DND-41 (cell line): ENCODE measurements around the gene ZNF30.
"Not testable (repeated sequence)": the region's sequence is repeated elsewhere in the genome, so short reads cannot be mapped to it uniquely, and the experiment has no call there.

Experiments used
- ATAC-seq: fragments of 200-7000 bp; cut with Tn5 transposase; 3 replicates; pipeline ENCODE4 v1.9.1; 2021; ENCODE audit warnings: low read depth; ENCODE audit not compliant: insufficient read depth
- DNase-seq: peaks from one replicate; pipeline ENCODE4 v3.0.0-alpha.2; 2020
- H2AFZ ChIP-seq: 2 replicates; pipeline ENCODE4 v1.6.0; 2012; ENCODE audit warnings: low read depth, low read length
- H3K27ac ChIP-seq: 2 replicates; pipeline ENCODE4 v1.5.1; 2012; ENCODE audit warnings: low read length, inconsistent platforms
- H3K27me3 ChIP-seq: fragments of 200-600 bp; sonication (generic); 2 replicates; pipeline ENCODE4 v1.6.0; 2012; ENCODE audit warnings: low read length, mild to moderate bottlenecking, inconsistent platforms; ENCODE audit not compliant: insufficient read depth, poor library complexity
- H3K36me3 ChIP-seq: 2 replicates; pipeline ENCODE4 v1.5.1; 2012; ENCODE audit warnings: low read length, inconsistent platforms; ENCODE audit not compliant: insufficient read depth
- H3K4me1 ChIP-seq: 2 replicates; pipeline ENCODE4 v1.5.1; 2012; ENCODE audit warnings: mild to moderate bottlenecking, low read length; ENCODE audit not compliant: insufficient read depth
- H3K4me2 ChIP-seq: 2 replicates; pipeline ENCODE4 v1.6.0; 2012; ENCODE audit warnings: mild to moderate bottlenecking, moderate library complexity, low read length, inconsistent platforms; ENCODE audit not compliant: insufficient read depth
- H3K4me3 ChIP-seq, 2 experiments: fragments of 200-600 bp in 1 of 2; shearing (Covaris generic) in 1 of 2; 2 replicates each; pipeline ENCODE4 v1.5.1; 2012 to 2016; ENCODE audit warnings: inconsistent platforms in 2 of 2, low read length in 2 of 2, mild to moderate bottlenecking in 2 of 2, low read depth in 1 of 2, moderate library complexity in 1 of 2
- H3K79me2 ChIP-seq: 2 replicates; pipeline ENCODE4 v1.6.0; 2012; ENCODE audit warnings: low read length, inconsistent platforms; ENCODE audit not compliant: insufficient read depth
- H3K9ac ChIP-seq: 2 replicates; pipeline ENCODE4 v1.6.0; 2012; ENCODE audit warnings: low read depth, mild to moderate bottlenecking, inconsistent platforms, low read length, moderate library complexity
- H3K9me3 ChIP-seq: 2 replicates; pipeline ENCODE4 v1.5.1; 2012; ENCODE audit warnings: low read length, moderate library complexity, mild to moderate bottlenecking, inconsistent platforms; ENCODE audit not compliant: insufficient read depth, severe bottlenecking
- H4K20me1 ChIP-seq: 2 replicates; pipeline ENCODE4 v1.6.0; 2012; ENCODE audit warnings: low read length; ENCODE audit not compliant: insufficient read depth
- EZH2 ChIP-seq: IDR thresholded peaks from 3 replicates; pipeline ENCODE4 v1.6.1; 2012; ENCODE audit warnings: borderline replicate concordance, low read depth, mild to moderate bottlenecking, moderate library complexity, low read length, inconsistent platforms; ENCODE audit not compliant: severe bottlenecking
- TF ChIP-seq, protein P1 (sequence below): IDR thresholded peaks from 2 replicates; pipeline ENCODE4 v1.5.1; 2012; ENCODE audit warnings: borderline replicate concordance, low read length, moderate library complexity, mild to moderate bottlenecking; ENCODE audit not compliant: poor library complexity, severe bottlenecking; ENCODE audit errors: extremely low read depth

The ZNF30 gene

GRCh38 chr19:34990578-34991192 is 64.0 kb downstream of the ZNF30 start:
- no peak overlapping the region for H3K9ac ChIP-seq
- no peaks in the 10 kb centered on the region for H3K79me2 ChIP-seq
- no peak overlapping the region for H3K27ac ChIP-seq
- no peaks in the 10 kb centered on the region for H3K36me3 ChIP-seq
- H4K20me1 ChIP-seq, result no peaks in the 10 kb centered on the region
- DNase-seq (no peak), ATAC-seq (no peak)
- no peak overlapping the region for H2AFZ ChIP-seq
- H3K4me2 ChIP-seq, result no peak overlapping the region
- TF ChIP-seq, protein P1, sequence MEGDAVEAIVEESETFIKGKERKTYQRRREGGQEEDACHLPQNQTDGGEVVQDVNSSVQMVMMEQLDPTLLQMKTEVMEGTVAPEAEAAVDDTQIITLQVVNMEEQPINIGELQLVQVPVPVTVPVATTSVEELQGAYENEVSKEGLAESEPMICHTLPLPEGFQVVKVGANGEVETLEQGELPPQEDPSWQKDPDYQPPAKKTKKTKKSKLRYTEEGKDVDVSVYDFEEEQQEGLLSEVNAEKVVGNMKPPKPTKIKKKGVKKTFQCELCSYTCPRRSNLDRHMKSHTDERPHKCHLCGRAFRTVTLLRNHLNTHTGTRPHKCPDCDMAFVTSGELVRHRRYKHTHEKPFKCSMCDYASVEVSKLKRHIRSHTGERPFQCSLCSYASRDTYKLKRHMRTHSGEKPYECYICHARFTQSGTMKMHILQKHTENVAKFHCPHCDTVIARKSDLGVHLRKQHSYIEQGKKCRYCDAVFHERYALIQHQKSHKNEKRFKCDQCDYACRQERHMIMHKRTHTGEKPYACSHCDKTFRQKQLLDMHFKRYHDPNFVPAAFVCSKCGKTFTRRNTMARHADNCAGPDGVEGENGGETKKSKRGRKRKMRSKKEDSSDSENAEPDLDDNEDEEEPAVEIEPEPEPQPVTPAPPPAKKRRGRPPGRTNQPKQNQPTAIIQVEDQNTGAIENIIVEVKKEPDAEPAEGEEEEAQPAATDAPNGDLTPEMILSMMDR, result no peak
- no peak for TF ChIP-seq EZH2
- H3K4me1 ChIP-seq, result peaks cover 2% of the 10 kb centered on the region
- H3K4me3 ChIP-seq, result no peak overlapping the region
- H3K9me3 ChIP-seq, result no peaks in the 10 kb centered on the region
- no peaks in the 10 kb centered on the region for H3K27me3 ChIP-seq

DNA sequence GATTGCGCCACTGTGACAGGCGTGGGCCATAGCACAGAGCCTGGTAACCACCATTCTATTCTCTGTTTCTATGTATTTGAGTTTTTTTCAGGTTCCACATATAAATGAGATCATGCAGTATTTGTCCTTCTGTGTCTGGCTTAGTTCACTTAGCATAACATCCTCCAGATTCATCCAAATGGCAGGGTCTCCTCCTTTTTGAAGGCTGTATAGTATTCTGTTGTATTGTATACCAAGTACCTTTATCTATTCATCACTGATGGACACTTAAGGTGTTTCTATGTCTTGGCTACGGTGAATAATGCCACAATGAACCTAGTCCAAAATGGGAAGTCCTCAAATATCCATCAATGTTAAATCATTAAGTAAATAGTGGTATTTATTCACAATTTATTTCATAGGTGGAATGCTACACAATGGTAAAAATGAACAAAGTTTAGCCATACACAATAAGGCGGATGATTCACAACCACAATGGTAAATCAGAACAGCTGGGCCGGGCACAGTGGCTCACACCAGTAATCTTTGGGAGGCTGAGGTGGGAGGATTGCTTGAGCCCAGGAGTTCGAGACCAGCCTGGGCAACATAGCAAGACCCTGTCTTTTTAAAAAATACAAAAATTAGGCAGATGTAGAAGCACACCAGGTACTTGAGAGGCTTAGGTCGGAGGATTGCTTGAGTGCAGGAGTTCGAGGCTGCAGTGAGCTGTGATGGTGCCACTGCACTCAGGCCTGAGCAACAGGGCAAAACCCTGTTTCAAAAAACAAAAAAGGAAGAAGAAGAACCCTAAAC is 65.0 kb downstream of the ZNF30 start:
- DNase-seq, result no peak
- no peak for TF ChIP-seq EZH2
- TF ChIP-seq, protein P1, result no peak
- Histone ChIP-seq H4K20me1 (no peaks in the 10 kb centered on the region), H3K79me2 (no peaks in the 10 kb centered on the region), H3K27ac (no peak overlapping the region), H3K4me3 (no peak overlapping the region), H3K36me3 (no peaks in the 10 kb centered on the region), H2AFZ (no peak overlapping the region), H3K4me2 (no peak overlapping the region), H3K9ac (no peak overlapping the region), H3K27me3 (no peaks in the 10 kb centered on the region), H3K4me1 (peaks cover 11% of the 10 kb centered on the region), H3K9me3 (no peaks in the 10 kb centered on the region)
- ATAC-seq, result no peak

DNA sequence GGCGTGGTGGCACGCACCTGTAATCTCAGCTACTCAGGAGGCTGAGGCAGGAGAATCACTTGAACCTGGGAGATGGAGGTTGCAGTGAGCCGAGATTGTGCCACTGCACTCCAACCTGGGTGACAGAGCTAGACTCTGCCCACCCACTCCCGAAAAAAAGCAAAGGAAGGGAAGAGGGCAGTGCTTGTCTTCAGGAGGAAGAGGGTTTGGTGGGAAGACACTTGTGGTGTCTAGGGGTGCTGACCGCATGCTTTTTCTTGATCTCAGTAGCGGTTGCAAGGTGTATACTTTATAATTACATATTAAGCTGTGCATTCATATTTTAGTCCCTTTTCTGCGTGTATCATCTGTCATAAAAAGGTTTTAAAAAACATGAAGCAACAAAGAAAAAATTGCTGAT is 65.9 kb downstream of the ZNF30 start:
- H4K20me1 ChIP-seq, H3K9ac ChIP-seq, H3K79me2 ChIP-seq, H2AFZ ChIP-seq, H3K4me3 ChIP-seq, H3K27me3 ChIP-seq, H3K9me3 ChIP-seq, H3K27ac ChIP-seq, DNase-seq, ATAC-seq, H3K4me2 ChIP-seq, H3K36me3 ChIP-seq: not testable (repeated sequence)
- H3K4me1 ChIP-seq, result peaks cover 19% of the 10 kb centered on the region

GRCh38 chr19:34994286-34994642 is 67.6 kb downstream of the ZNF30 start:
- H3K9me3 ChIP-seq, result no peaks in the 10 kb centered on the region
- no peaks in the 10 kb centered on the region for H3K79me2 ChIP-seq
- no peak overlapping the region for H3K4me3 ChIP-seq
- DNase-seq (no peak), ATAC-seq (no peak)
- H3K27me3 ChIP-seq, result no peaks in the 10 kb centered on the region
- H2AFZ ChIP-seq, result no peak overlapping the region
- H3K9ac ChIP-seq, result no peak overlapping the region
- H3K4me2 ChIP-seq, result no peak overlapping the region
- peaks cover 36% of the 10 kb centered on the region for H3K4me1 ChIP-seq
- no peak overlapping the region for H3K27ac ChIP-seq
- H4K20me1 ChIP-seq, result no peaks in the 10 kb centered on the region
- TF ChIP-seq EZH2, result no peak
- TF ChIP-seq, protein P1, result no peak
- H3K36me3 ChIP-seq, result no peaks in the 10 kb centered on the region
